GM13977 (cell line): ENCODE data around the gene KATNB1.

Experiments
- DNase-seq: peaks from one replicate; pipeline ENCODE4 v3.0.0; 2012; ENCODE audit warnings: low spot score
- in situ Hi-C: fragments of 300-500 bp; cut with MboI; formaldehyde crosslinking; loops from one replicate; pipeline ENCODE4 v1.12.0; 2022; ENCODE audit warnings: low sequenced_read_pairs, low pct_unique_long_range_greater_than_20kb, mixed read lengths, inconsistent platforms; ENCODE audit not compliant: unreplicated experiment
- TF ChIP-seq, protein P1 (sequence below): IDR thresholded peaks from 2 replicates; pipeline ENCODE4 v1.5.1; 2012; ENCODE audit warnings: mild to moderate bottlenecking, control low read depth; ENCODE audit not compliant: insufficient read depth; ENCODE audit errors: extremely low read depth, missing control alignments

The KATNB1 gene

DNA sequence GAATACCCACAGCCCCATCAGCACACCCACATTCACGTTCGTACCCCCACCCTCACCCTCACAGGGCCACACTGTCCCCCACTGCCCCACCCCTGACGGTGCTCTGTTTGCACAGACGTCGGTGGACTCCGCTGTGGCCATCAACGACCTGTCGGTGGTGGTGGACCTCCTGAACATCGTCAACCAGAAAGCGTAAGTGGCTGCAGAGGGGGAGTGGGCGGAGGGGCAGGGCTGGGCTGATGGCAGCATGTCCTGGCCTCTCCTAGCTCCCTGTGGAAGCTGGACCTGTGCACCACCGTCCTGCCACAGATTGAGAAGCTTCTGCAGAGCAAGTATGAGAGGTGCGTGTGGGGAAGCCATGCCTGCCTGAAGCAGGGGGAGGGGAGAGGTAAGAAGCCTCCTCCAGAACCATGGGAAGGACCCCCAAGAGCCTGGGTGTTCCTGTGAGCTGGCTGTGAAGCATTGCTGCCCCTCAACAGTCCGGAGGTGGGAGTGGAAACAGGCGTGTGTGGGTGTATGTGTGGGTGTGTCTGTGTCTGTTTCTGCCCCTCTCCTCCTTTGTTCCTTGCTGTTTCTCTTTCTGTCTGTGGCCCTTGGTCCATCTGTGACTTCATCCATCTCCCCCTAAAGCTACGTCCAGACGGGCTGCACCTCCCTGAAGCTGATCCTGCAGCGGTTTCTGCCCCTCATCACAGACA lies 20.3 kb downstream of the KATNB1 start:
- in situ Hi-C loops, result no loop called here
- no peak for DNase-seq
- TF ChIP-seq, protein P1, sequence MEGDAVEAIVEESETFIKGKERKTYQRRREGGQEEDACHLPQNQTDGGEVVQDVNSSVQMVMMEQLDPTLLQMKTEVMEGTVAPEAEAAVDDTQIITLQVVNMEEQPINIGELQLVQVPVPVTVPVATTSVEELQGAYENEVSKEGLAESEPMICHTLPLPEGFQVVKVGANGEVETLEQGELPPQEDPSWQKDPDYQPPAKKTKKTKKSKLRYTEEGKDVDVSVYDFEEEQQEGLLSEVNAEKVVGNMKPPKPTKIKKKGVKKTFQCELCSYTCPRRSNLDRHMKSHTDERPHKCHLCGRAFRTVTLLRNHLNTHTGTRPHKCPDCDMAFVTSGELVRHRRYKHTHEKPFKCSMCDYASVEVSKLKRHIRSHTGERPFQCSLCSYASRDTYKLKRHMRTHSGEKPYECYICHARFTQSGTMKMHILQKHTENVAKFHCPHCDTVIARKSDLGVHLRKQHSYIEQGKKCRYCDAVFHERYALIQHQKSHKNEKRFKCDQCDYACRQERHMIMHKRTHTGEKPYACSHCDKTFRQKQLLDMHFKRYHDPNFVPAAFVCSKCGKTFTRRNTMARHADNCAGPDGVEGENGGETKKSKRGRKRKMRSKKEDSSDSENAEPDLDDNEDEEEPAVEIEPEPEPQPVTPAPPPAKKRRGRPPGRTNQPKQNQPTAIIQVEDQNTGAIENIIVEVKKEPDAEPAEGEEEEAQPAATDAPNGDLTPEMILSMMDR, result no peak

DNA sequence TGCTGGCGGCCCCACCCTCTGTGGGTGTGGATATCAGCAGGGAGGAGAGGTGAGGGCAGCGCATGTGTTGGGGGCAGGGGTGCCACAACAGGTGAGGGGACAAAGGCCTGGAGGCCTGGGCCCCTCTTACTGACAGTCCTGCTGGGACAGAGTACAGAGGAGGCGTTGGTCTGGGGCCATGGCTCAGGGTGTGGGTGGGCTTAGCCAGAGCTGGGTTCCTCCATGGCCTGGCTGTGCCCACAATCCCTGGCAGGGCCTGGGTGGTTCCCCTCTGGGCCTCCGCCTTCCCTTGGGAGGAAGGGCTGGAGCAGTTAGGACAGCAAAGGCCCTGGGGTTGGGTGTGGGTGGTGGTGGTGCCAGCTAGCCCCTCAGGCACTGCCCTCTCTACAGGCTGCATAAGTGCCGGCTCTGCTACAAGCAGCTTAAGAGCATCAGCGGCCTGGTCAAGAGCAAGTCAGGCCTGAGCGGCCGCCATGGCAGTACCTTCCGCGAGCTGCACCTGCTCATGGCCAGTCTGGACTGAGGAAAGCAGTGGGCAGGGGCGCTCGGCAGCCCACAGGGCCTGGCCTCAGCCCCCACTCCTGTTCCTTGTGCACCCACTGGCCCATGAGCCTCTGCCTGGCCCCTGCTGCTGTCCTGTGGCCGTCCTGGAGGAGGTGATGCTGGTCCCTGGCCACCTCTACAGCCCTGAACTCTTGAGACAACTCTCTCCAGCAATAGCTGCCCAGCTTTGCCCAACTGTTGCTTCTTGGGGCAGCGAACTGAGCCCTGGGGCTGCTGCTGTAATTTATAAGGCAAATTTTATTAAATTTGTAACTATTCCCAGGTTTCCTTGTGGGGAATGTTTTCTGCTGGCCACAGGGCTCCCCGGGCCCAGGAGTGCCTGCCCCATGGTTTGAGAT lies 21.1 kb downstream of the KATNB1 start:
- in situ Hi-C loops, result no loop called here
- TF ChIP-seq, protein P1, result no peak

DNA sequence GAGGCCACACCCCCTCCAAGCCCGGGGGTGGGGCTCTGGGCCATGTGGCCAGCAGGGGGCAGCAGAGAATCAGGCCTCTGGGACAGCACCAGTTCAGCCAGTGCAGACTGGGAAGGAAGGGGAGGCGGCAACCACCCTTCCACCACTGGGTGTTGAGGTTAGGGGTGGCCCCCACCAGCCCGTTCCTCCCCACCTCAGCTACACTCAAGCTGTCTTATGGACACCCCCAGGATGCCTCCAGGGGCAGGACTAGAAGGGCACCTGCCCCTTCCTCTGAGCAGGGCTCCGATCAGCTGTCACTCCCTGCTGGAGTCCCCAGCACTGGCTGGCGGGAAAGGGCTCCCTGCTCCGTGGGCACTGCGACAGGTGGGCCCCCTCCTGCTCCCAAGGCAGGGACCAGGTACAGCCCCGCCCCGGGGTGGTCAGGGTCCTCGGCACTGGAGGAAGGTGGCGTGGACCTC lies 21.8 kb downstream of the KATNB1 start:
- in situ Hi-C loops, result no loop called here
- TF ChIP-seq, protein P1, result peak; percentile 96
- DNase-seq, result peak; percentile 97

More for the DNA sequence above, 21.1 kb downstream of the KATNB1 start:
- no peak for DNase-seq

DNA sequence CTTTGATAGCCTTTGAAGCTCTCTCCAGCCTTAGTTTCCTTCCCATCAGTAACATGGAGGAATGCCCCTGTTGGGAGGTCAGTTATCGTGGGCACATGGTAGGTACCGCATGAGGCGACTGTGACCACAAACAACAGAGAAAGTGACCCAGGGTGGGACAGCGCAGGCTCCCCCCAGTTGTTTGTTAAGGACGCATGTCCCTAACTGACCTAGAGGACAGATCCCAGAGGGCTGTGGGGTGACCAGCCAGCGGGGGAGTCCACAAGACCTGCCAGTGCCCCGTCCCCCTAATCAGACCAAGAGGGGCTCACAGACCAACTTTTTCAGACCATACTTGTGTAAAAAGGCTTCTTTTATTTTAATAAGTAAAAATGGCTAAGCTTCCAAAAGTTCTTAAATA lies 22.3 kb downstream of the KATNB1 start:
- in situ Hi-C loops, result no loop called here
- no peak for DNase-seq
- TF ChIP-seq, protein P1, result no peak

DNA sequence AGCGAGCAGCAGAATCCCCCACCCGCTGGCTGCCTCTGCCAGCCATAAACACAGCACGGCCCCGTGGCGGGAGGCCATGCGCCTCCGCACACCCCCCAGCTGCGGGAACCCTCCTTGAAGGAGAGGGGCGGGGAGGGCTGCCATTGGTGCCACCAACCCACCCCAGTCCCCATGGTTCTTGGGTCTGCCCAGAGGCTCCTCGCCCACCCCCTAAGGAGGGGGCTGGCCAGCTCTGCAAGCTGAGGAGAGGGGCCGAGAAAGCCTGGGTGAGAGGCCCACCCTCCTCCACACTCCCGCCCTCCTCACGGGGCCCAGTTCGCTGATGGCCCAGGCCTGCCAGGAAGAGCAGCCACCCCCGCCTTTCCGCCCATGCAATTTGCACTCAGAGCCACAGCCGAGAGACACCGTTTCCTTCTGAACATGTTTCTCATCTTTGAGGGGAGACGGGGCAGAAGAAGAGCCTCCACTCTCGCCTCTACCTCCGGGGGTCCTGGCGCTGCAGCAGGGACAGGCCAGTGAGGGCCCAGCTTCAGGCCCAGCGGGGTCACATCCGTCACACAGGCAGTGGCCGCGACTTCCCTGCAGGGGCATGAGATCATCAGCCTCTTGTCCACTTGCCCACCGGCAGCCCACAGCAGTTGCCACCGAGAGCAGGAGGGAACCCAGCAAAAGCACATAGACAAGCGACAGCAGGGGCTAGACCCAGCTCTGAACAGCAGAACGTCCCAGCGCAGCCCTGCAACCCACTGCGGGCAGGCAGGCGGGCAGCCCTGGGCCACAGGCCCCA lies 23.0 kb downstream of the KATNB1 start:
- in situ Hi-C loops, result no loop called here
- TF ChIP-seq, protein P1, result no peak
- no peak for DNase-seq

DNA sequence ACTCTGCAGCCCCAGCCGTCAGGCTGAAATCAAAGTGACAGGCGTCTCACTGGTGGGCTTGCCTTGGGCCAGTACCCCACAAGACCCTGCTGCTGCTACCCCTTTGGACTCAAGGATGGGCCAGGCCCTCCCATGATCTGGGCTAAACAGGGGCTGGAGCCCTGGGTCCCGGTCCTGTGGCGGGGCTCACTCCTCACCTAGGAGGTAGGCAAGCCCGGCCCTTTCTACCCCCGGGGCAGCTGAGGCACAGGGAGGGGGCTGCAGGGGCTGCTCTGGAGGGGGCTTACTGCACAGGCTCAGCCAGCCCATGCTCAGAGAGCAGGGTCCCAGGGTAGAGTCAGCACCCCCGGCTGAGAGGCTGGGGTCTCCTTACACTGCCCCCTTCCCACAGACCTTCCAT lies 23.6 kb downstream of the KATNB1 start:
- in situ Hi-C loops, result no loop called here
- no peak for DNase-seq
- TF ChIP-seq, protein P1, result no peak
